Pancreas (tissue), 10 donors: Measurements from ENCODE around the gene BLACAT1. TPM values are rescaled to one million over a fixed set of nuclear protein-coding genes. Genes with fewer than 3 reads are reported as not detected.

Experiments used
- ATAC-seq, 4 donors: fragments of 200-7000 bp; cut with Tn5 transposase; one replicate each; pipeline versions ENCODE4 v1.8.0 to v1.9.1; 2020; ENCODE audit warnings: mild to moderate bottlenecking in 4 of 4, moderate library complexity in 4 of 4
- DNase-seq, 6 donors: peaks; one replicate each; pipeline ENCODE4 v3.0.0-alpha.2; 2020
- FAIRE-seq: peaks from 2 replicates; lab custom pipeline; 2012; peaks lifted over from hg19 to GRCh38; lab: Jason Lieb, UNC
- H3K27ac ChIP-seq, 4 donors: fragments of 200-600 bp; sonication (generic); 1 replicate in 3 of 4; 2 replicates in 1 of 4; pipeline versions ENCODE4 v1.5.0 to v1.8.0; 2020
- H3K27me3 ChIP-seq, 4 donors: fragments of 200-600 bp; one replicate each; pipeline ENCODE4 v1.8.0; 2021
- H3K36me3 ChIP-seq, 3 donors: fragments of 200-600 bp; sonication (generic) in 1 of 3; one replicate each; pipeline versions ENCODE4 v1.5.0 to v1.8.0; 2020 to 2021
- H3K4me1 ChIP-seq, 3 donors: fragments of 200-600 bp; one replicate each; pipeline ENCODE4 v1.8.0; 2021
- H3K4me3 ChIP-seq, 4 donors: fragments of 200-600 bp; sonication (generic) in 2 of 4; one replicate each; pipeline versions ENCODE4 v1.5.0 to v1.8.0; 2020 to 2021
- H3K9me3 ChIP-seq, 4 donors: fragments of 200-600 bp; one replicate each; pipeline ENCODE4 v1.8.0; 2021
- CTCF ChIP-seq, 4 donors: fragments of 200-600 bp; sonication (generic) in 3 of 4; IDR thresholded peaks; one replicate each; pipeline versions ENCODE4 v1.5.0 to v1.8.0; 2021; ENCODE audit warnings: antibody characterized with exemption in 4 of 4
- WGBS, 2 donors: extraction: QIAGEN DNeasy Blood & Tissue Kit; methylation state at CpG; one replicate each; pipeline ENCODE4 v1.1.7; 2013; 5-methylcytosine and 5-hydroxymethylcytosine counted together
- intact Hi-C, 3 donors: fragments of 100-400 bp; cut with DNase I; formaldehyde crosslinking; loops; one replicate each; pipeline versions ENCODE4 v1.11.1 to v1.14.2; 2022
- polyA plus RNA-seq, 2 donors: library from polyadenylated mRNA; stranded (reverse); fragments of 200-250 nt; gene quantifications; one replicate each; pipeline ENCODE4 v1.2.3, GENCODE V29; 2013
- total RNA-seq, 6 donors: library from RNA; stranded (reverse); fragmentation: NEBNext Ultra II Directional in 4 of 6; extraction: Animal tissue kit (Norgen Biotek cat#: 25700) in 4 of 6; gene quantifications; one replicate each; pipeline versions ENCODE4 v1.2.1 to v1.2.4, GENCODE V29; 2021 to 2023
- donor health status: healthy with polysubstance abuse.
- donor health status: DM: no; HTN: no; CAD: no; lungs with moderate emphysema.
- donor health status: DM: no; HTN: no; CAD: no.
- donor health status: control.
- donor health status: control.
- donor health status: Bipolar disorder and iron deficiency.
- donor health status: DM: yes; HTN: yes; CAD: no.
- donor health status: DM: no; HTN: no; CAD: no.
- donor health status: DM: no; HTN: no; CAD: no.
- donor health status: DM: yes; HTN: yes; CAD: no.

The BLACAT1 gene
- total and polyA plus RNA-seq, 8 donors = 0.09 to 0.34 (median 0.17) TPM; not detected in 2

- H3K9me3 ChIP-seq = no peaks in the 10 kb centered on the region
- H3K4me3 ChIP-seq = no peak overlapping the region
- WGBS, 2 donors = 40 to 47% methylated on average over 6 of the region's 6 CpGs
- H3K36me3 ChIP-seq = no peaks in the 10 kb centered on the region
- DNase-seq (peak in 2 of 6 donors; percentile 49 to 51), FAIRE-seq (no peak), ATAC-seq (peak; percentile 57 to 95 (median 78))
- intact Hi-C loops = no loop called here
- no peak for TF ChIP-seq CTCF (IDR thresholded peaks at IDR 0.05)
- H3K27ac ChIP-seq = no peak overlapping the region
- H3K4me1 ChIP-seq = peaks cover 0 to 10% (median 4%) of the 10 kb centered on the region in 3 donors
- peaks cover 0 to 22% (median 8%) of the 10 kb centered on the region in 4 donors for H3K27me3 ChIP-seq
Measured at GRCh38 chr1:205458777-205459566, 3.1 kb upstream of the BLACAT1 start.

GRCh38 chr1:205456868-205457745 lies 1.3 kb upstream of the BLACAT1 start:
- DNase-seq (peak in 1 of 6 donors; percentile 76), ATAC-seq (peak in 3 of 4 donors; percentile 34 to 61 (median 43)), FAIRE-seq (no peak)
- Histone ChIP-seq H3K4me1 (peaks cover 0 to 10% (median 4%) of the 10 kb centered on the region in 3 donors), H3K4me3 (peak overlapping the region in 2 of 4 donors; percentile 5 to 36), H3K27ac (no peak overlapping the region), H3K9me3 (no peaks in the 10 kb centered on the region), H3K27me3 (peaks cover 0 to 30% (median 8%) of the 10 kb centered on the region in 4 donors), H3K36me3 (no peaks in the 10 kb centered on the region)
- TF ChIP-seq CTCF (IDR thresholded peaks at IDR 0.05) = no peak
- intact Hi-C loops = no loop called here
- 4% methylated on average over 49 to 73 of the region's 74 CpGs for WGBS, 2 donors

GRCh38 chr1:205456383-205456867 lies 580 bp upstream of the BLACAT1 start:
- H3K27ac ChIP-seq = no peak overlapping the region
- WGBS, 2 donors = 1 to 2% methylated on average over 32 to 47 of the region's 47 CpGs
- FAIRE-seq = no peak
- no peaks in the 10 kb centered on the region for H3K9me3 ChIP-seq
- peak; percentile 22 to 51 (median 28) for ATAC-seq
- intact Hi-C loops = no loop called here
- DNase-seq = peak in 1 of 6 donors; percentile 69
- peaks cover 0 to 30% (median 8%) of the 10 kb centered on the region in 4 donors for H3K27me3 ChIP-seq
- H3K4me3 ChIP-seq = peak overlapping the region in 2 of 4 donors; percentile 5 to 36
- TF ChIP-seq CTCF (IDR thresholded peaks at IDR 0.05) = no peak
- no peaks in the 10 kb centered on the region for H3K36me3 ChIP-seq
- H3K4me1 ChIP-seq = peaks cover 0 to 10% (median 4%) of the 10 kb centered on the region in 3 donors

DNA sequence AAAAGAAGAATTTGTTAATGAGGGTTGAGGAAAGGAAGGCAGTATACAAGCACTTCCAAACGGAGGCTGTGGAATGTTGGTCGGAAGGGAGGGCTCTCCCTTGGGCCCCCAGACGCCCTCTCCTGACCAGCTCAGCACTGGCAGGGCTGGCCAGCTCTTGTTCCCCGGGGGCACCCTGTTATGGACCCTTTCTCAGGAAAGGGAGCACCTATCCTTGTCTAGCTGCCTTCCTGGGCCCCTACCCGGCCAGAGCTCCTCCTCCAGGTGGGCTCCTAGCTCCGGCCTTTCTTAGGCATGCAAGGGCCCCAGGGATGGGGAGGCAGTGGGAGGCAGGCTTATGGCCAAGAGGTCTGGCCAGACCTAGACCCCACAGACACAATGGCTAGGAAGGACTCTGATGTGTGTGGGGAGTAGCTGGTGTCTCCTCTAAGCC lies 926 bp downstream of the BLACAT1 start:
- Histone ChIP-seq H3K9me3 (no peaks in the 10 kb centered on the region), H3K4me3 (no peak overlapping the region), H3K36me3 (no peaks in the 10 kb centered on the region), H3K27me3 (peaks cover 0 to 30% (median 8%) of the 10 kb centered on the region in 4 donors), H3K4me1 (peaks cover 0 to 10% (median 4%) of the 10 kb centered on the region in 3 donors), H3K27ac (no peak overlapping the region)
- ATAC-seq (no peak), FAIRE-seq (no peak), DNase-seq (no peak)
- TF ChIP-seq CTCF (IDR thresholded peaks at IDR 0.05) = no peak
- intact Hi-C loops = no loop called here
- 43 to 61% methylated on average over 6 of the region's 6 CpGs for WGBS, 2 donors
